ENCODE data around the gene PCSK6. TPM values are rescaled to one million over a fixed set of nuclear protein-coding genes. Genes with fewer than 3 reads are reported as not detected.

The PCSK6 gene
- total and polyA plus RNA-seq, 2 of the 8 experiments (the other 6 are each of a cell fraction or from before 2014, with no cell fraction given): 1.9 to 4.0 TPM

DNA sequence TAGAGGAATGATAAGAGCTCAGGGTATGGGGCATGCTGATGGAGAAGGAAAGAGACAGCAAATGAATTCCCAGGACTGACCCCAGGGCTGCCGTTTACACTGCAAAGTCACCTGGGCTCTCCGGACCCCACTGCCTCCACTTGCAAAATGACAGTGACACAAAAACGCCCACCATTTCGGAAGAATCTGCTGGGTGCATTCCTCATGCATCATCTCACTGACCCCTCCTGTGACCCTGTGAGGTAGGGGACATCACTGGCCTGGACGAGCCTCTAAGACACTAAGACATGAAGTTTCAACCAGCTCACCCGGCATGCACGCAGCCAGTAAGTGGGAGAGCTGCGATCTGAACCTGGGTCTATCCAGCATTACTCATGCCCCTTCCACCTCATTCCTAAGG, 60.3 kb downstream of the PCSK6 start (continued):
- TF ChIP-seq PHF8 (conservative IDR thresholded peaks at IDR 0.05; ENCODE audit: low read depth, low read length): no peak
- no peak for TF ChIP-seq CHD2 (IDR thresholded peaks at IDR 0.05; ENCODE audit: low read length)
- TF ChIP-seq MAFK (IDR thresholded peaks at IDR 0.05; ENCODE audit: low read depth, low read length): no peak
- no peak for TF ChIP-seq SUZ12 (IDR thresholded peaks at IDR 0.05; ENCODE audit: low read length)
- no peak for TF ChIP-seq EGR1 (IDR thresholded peaks at IDR 0.05; ENCODE audit: borderline replicate concordance, low read depth, low read length)
- no peak for TF ChIP-seq SP1 (IDR thresholded peaks at IDR 0.05; ENCODE audit: low read depth, low read length)
- TF ChIP-seq POLR2AphosphoS5 (IDR thresholded peaks at IDR 0.05; ENCODE audit: low read depth, low read length): no peak
- no peak for TF ChIP-seq CREB1 (IDR thresholded peaks at IDR 0.05)

Measured in H1 (cell line).